ENCODE results near the gene ADGRV1. TPM values are rescaled to one million over a fixed set of nuclear protein-coding genes. Genes with fewer than 3 reads are reported as not detected.
A peak's percentile ranks its signal among the peaks of the same experiment; 100 is the strongest.

ADGRV1 gene
- total RNA-seq, 2 donors from 2014 or later, result 1.4 TPM; not detected in 1

GRCh38 chr5:90983148-90983547 lies 424.6 kb downstream of the ADGRV1 start:
- Histone ChIP-seq H3K27me3 (replicated peaks; ENCODE audit: insufficient read depth) (no peaks in the 10 kb centered on the region), H3K4me1 (ENCODE audit: control insufficient read depth in 1 of 2, low read depth in 2 of 2) (no peaks in the 10 kb centered on the region), H3K27ac (no peak overlapping the region), H3K9me3 (no peaks in the 10 kb centered on the region), H3K4me3 (no peak overlapping the region), H3K36me3 (no peaks in the 10 kb centered on the region)
- no peak for TF ChIP-seq CTCF (IDR thresholded peaks at IDR 0.05)
- ATAC-seq (ENCODE audit: insufficient number of reproducible peaks, low FRiP score, low read depth) (peak; percentile 50), DNase-seq (ENCODE audit: low spot score) (no peak)

- Histone ChIP-seq H3K9me3 (no peaks in the 10 kb centered on the region), H3K36me3 (no peaks in the 10 kb centered on the region), H3K27ac (no peak overlapping the region), H3K4me3 (no peak overlapping the region), H3K4me1 (ENCODE audit: control insufficient read depth in 1 of 2, low read depth in 2 of 2) (no peaks in the 10 kb centered on the region), H3K27me3 (replicated peaks; ENCODE audit: insufficient read depth) (no peaks in the 10 kb centered on the region)
- DNase-seq (ENCODE audit: low spot score), result no peak
- TF ChIP-seq CTCF (IDR thresholded peaks at IDR 0.05), result no peak
- no peak for ATAC-seq (ENCODE audit: insufficient number of reproducible peaks, low FRiP score, low read depth)
These were observed 425.1 kb downstream of the ADGRV1 start for GRCh38 chr5:90983711-90984124.

GRCh38 chr5:90985341-90985740 lies 426.7 kb downstream of the ADGRV1 start:
- Histone ChIP-seq H3K4me1 (ENCODE audit: control insufficient read depth in 1 of 2, low read depth in 2 of 2) (no peaks in the 10 kb centered on the region), H3K27ac (no peak overlapping the region), H3K4me3 (no peak overlapping the region), H3K9me3 (no peaks in the 10 kb centered on the region), H3K27me3 (replicated peaks; ENCODE audit: insufficient read depth) (no peaks in the 10 kb centered on the region), H3K36me3 (no peaks in the 10 kb centered on the region)
- no peak for ATAC-seq (ENCODE audit: insufficient number of reproducible peaks, low FRiP score, low read depth)
- no peak for DNase-seq (ENCODE audit: low spot score)
- TF ChIP-seq CTCF (IDR thresholded peaks at IDR 0.05), result no peak

- Histone ChIP-seq H3K4me3 (no peak overlapping the region), H3K27me3 (replicated peaks; ENCODE audit: insufficient read depth) (no peaks in the 10 kb centered on the region), H3K9me3 (no peaks in the 10 kb centered on the region), H3K27ac (no peak overlapping the region), H3K36me3 (no peaks in the 10 kb centered on the region), H3K4me1 (ENCODE audit: control insufficient read depth in 1 of 2, low read depth in 2 of 2) (no peaks in the 10 kb centered on the region)
- ATAC-seq (ENCODE audit: insufficient number of reproducible peaks, low FRiP score, low read depth) (no peak), DNase-seq (ENCODE audit: low spot score) (no peak)
- TF ChIP-seq CTCF (IDR thresholded peaks at IDR 0.05), result no peak
These were observed 429.1 kb downstream of the ADGRV1 start for GRCh38 chr5:90987726-90988125.

- TF ChIP-seq CTCF (IDR thresholded peaks at IDR 0.05), result no peak
- Histone ChIP-seq H3K27me3 (replicated peaks; ENCODE audit: insufficient read depth) (no peaks in the 10 kb centered on the region), H3K4me3 (no peak overlapping the region), H3K27ac (no peak overlapping the region), H3K36me3 (no peaks in the 10 kb centered on the region), H3K9me3 (peaks cover 4% of the 10 kb centered on the region), H3K4me1 (ENCODE audit: control insufficient read depth in 1 of 2, low read depth in 2 of 2) (no peaks in the 10 kb centered on the region)
- DNase-seq (ENCODE audit: low spot score) (no peak), ATAC-seq (ENCODE audit: insufficient number of reproducible peaks, low FRiP score, low read depth) (no peak)
These were observed 432.6 kb downstream of the ADGRV1 start for GRCh38 chr5:90991201-90991600.
